HepG2 (cell line): ENCODE results near the gene JMJD7. TPM values are rescaled to one million over a fixed set of nuclear protein-coding genes. Genes with fewer than 3 reads are reported as not detected.

Source experiments
- ATAC-seq: fragments of 200-7000 bp; cut with Tn5 transposase; 3 replicates; pipeline ENCODE4 v1.9.1; 2020; ENCODE audit warnings: mild to moderate bottlenecking, moderate library complexity
- BruUV-seq: library from RNA; stranded (reverse); fragments of 400-500 nt; replicated peaks from 2 replicates; lab custom pipeline; 2021; lab: Mats Ljungman, UMichigan
- CTCF ChIA-PET: fragments of 300-600 bp; formaldehyde crosslinking; extraction: SDS; loops from one replicate; lab custom pipeline; 2021; ENCODE audit warnings: low total read pairs, inconsistent platforms, low intra/inter-chr PET ratio; lab: Yijun Ruan, JAX
- POLR2A ChIA-PET: fragments of 350-600 bp; sonication (Branson Sonifier 250); formaldehyde crosslinking; loops from one replicate; lab custom pipeline; 2020; ENCODE audit warnings: antibody characterized with exemption, inconsistent platforms; lab: Yijun Ruan, JAX
- DNase-seq: peaks from one replicate; pipeline ENCODE4 v3.0.0-alpha.2; 2015; ENCODE audit warnings: low spot score
- FAIRE-seq: peaks from 3 replicates; lab custom pipeline; 2011; peaks lifted over from hg19 to GRCh38; lab: Jason Lieb, UNC
- H2AFZ ChIP-seq: one replicate; pipeline ENCODE4 v1.6.1; 2011; ENCODE audit warnings: low read length, inconsistent platforms
- H3K27ac ChIP-seq: fragments of 300-600 bp; 3 replicates; pipeline ENCODE4 v1.8.0; 2011; ENCODE audit warnings: mixed run types, mild to moderate bottlenecking, mixed read lengths, low read length, inconsistent platforms; ENCODE audit not compliant: insufficient read depth; ENCODE audit errors: extremely low read length
- H3K27me3 ChIP-seq, 2 experiments: fragments of 200-600 bp in 1 of 2; 2 replicates in 1 of 2; 3 replicates in 1 of 2; pipeline versions ENCODE4 v1.6.0 to v1.8.0; 2011; ENCODE audit warnings: low read length in 2 of 2, mild to moderate bottlenecking in 2 of 2, moderate library complexity in 2 of 2, inconsistent platforms in 1 of 2; ENCODE audit not compliant: insufficient read depth in 2 of 2, control insufficient read depth in 1 of 2
- H3K36me3 ChIP-seq, 2 experiments: fragments of 200-600 bp in 1 of 2; replicated peaks in 1 of 2; 2 replicates in 1 of 2; 3 replicates in 1 of 2; pipeline versions ENCODE4 v1.5.1 to v1.8.0; 2011; ENCODE audit warnings: low read length in 2 of 2, inconsistent platforms in 1 of 2; ENCODE audit not compliant: insufficient read depth in 2 of 2, control insufficient read depth in 1 of 2
- H3K4me1 ChIP-seq: 2 replicates; pipeline ENCODE4 v1.5.1; 2012; ENCODE audit warnings: low read length, inconsistent platforms; ENCODE audit not compliant: insufficient read depth
- H3K4me2 ChIP-seq: 2 replicates; pipeline ENCODE4 v1.6.0; 2011; ENCODE audit warnings: low read depth, low read length, inconsistent platforms
- H3K4me3 ChIP-seq, 3 experiments: fragments of 200-600 bp in 1 of 3; sonication (generic), shearing (Covaris generic) in 1 of 3; replicated peaks in 1 of 3; 2 replicates each; pipeline ENCODE4 v1.5.1; 2011 to 2016; ENCODE audit warnings: low read length in 3 of 3, inconsistent platforms in 2 of 3, low read depth in 2 of 3, mild to moderate bottlenecking in 2 of 3, control low read depth in 1 of 3, mixed read lengths in 1 of 3; ENCODE audit not compliant: insufficient read depth in 1 of 3
- H3K79me2 ChIP-seq: one replicate; pipeline ENCODE4 v1.6.1; 2011; ENCODE audit warnings: low read length, inconsistent platforms; ENCODE audit not compliant: insufficient read depth
- H3K9ac ChIP-seq: 2 replicates; pipeline ENCODE4 v1.6.0; 2011; ENCODE audit warnings: mild to moderate bottlenecking, low read depth, low read length, inconsistent platforms; ENCODE audit not compliant: insufficient read depth
- H3K9me3 ChIP-seq: 2 replicates; pipeline ENCODE4 v1.5.1; 2012; ENCODE audit warnings: mild to moderate bottlenecking, low read length
- H4K20me1 ChIP-seq: 2 replicates; pipeline ENCODE4 v1.6.0; 2011; ENCODE audit warnings: inconsistent platforms, mild to moderate bottlenecking, low read length, moderate library complexity; ENCODE audit not compliant: insufficient read depth
- CC2D1A ChIP-seq: sonication (generic); formaldehyde crosslinking; IDR thresholded peaks from 2 replicates; pipeline ENCODE4 v1.8.1; 2023; ENCODE audit warnings: mild to moderate bottlenecking, missing genetic modification reagents
- NFYB ChIP-seq: sonication (generic); formaldehyde crosslinking; IDR thresholded peaks from 2 replicates; pipeline ENCODE4 v1.4.0; 2020; ENCODE audit warnings: missing genetic modification reagents
- NKX3-1 ChIP-seq: sonication (generic); formaldehyde crosslinking; IDR thresholded peaks from 2 replicates; pipeline ENCODE4 v1.5.0; 2020; ENCODE audit warnings: missing genetic modification reagents
- ZNF354B ChIP-seq: sonication (generic); formaldehyde crosslinking; IDR thresholded peaks from 2 replicates; pipeline ENCODE4 v1.8.0; 2022; ENCODE audit warnings: mild to moderate bottlenecking, missing genetic modification reagents
- WGBS: methylation state at CpG from one replicate; pipeline ENCODE4 v1.1.6; 2017; ENCODE audit warnings: low lambda C conversion rate; 5-methylcytosine and 5-hydroxymethylcytosine counted together
- in situ Hi-C: cut with HindIII; loops from 2 replicates; pipeline ENCODE4 v1.10.0; 2017; ENCODE audit warnings: low pct_unique_long_range_greater_than_20kb; ENCODE audit not compliant: extremely low pct_ligation_motif_present
- intact Hi-C: fragments of 100-400 bp; cut with micrococcal nuclease; formaldehyde crosslinking; loops from one replicate; pipeline ENCODE4 v1.10.0; 2022; ENCODE audit not compliant: unreplicated experiment
- polyA plus RNA-seq, 8 experiments: library from polyadenylated mRNA; depleted of rRNA in 3 of 8; stranded (reverse) in 7 of 8; unstranded in 1 of 8; fragments of >200 nt; fragmentation: Illumina TruSeq in 4 of 8; extraction: Trizol in 4 of 8; gene quantifications; 2 replicates each; pipeline versions ENCODE4 v1.2.1 to v1.2.3, GENCODE V29; 2011 to 2016; ENCODE audit warnings: low read depth in 4 of 8, missing spikeins in 1 of 8, mixed read lengths in 1 of 8; ENCODE audit not compliant: insufficient read depth in 1 of 8
- total RNA-seq, 5 experiments: library from RNA; depleted of rRNA; stranded (reverse); fragments of >200 nt; fragmentation: Illumina TruSeq; extraction: Trizol; gene quantifications; 2 replicates each; pipeline ENCODE4 v1.2.3, GENCODE V29; 2016; ENCODE audit warnings: low read depth in 1 of 5
- TF ChIP-seq, protein P1 (sequence below): sonication (generic); formaldehyde crosslinking; IDR thresholded peaks from 2 replicates; pipeline ENCODE4 v1.4.0; 2020; ENCODE audit warnings: missing genetic modification reagents

Gene JMJD7
- total and polyA plus RNA-seq, 2 of the 13 experiments (the other 11 are each of a cell fraction or from before 2014, with no cell fraction given), result 6.4 to 7.1 TPM

DNA sequence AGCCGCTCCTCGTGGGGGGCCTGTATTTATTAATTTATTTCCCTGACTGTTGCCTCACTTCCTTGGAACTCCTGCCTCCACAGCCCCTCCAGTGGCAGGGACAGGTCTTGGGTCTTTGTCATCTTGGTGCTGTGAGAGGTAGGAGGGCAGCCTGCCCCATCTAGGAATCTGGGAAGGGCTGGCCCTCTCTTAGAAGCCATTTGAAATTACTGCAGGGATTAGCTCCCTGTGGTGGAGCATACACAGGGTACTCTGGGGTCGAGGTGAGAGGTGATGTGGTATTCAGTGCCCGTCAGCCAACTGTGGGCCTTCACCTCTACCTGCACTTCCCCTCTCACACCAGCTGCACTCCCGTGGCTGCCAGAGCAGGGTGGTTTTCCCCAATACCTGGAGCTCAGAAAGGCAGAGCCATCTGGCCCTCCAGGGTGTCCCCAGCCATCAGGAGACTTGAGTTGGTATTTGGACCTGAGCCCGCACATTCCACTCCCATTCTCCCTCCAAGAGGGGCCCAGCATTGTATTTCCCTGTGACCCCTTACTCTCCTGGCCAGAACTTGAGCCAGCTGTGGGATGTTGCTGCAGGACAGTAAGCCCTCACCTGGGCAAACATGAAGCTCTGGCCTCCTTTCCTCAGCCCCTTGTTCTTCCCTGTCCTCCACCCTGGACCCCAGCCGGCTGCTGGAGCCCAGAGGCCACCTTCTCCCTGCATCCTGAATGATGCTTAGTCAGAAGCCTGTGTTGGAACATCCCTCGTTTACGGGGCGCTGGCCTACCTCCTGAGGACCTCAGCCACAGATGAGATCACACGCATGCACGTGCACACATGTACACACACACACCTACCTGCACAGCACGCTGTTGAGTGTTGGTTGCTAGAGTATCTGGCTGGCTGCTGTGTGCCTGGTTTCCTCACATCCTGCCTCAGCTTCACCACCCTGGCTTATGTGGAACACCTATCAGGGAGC lies 2.0 kb upstream of the JMJD7 start:
- FAIRE-seq, result no peak
- Histone ChIP-seq H3K36me3 (peaks cover 0 to 2% of the 10 kb centered on the region in 2 experiments; a peak in 4 of 5 replicates), H2AFZ (no peak overlapping the region), H3K79me2 (no peaks in the 10 kb centered on the region), H3K9ac (no peak overlapping the region), H3K4me1 (peaks cover 18% of the 10 kb centered on the region), H3K9me3 (no peaks in the 10 kb centered on the region), H3K27ac (no peak overlapping the region), H3K4me3 (no peak overlapping the region), H3K27me3 (no peaks in the 10 kb centered on the region; a peak in 1 of 5 replicates), H3K4me2 (no peak overlapping the region), H4K20me1 (no peaks in the 10 kb centered on the region)
- intact Hi-C loops (no loop called here), in situ Hi-C loops (no loop called here)
- POLR2A ChIA-PET, result no interaction called here
- TF ChIP-seq CC2D1A, result no peak
- no peak for TF ChIP-seq ZNF354B
- TF ChIP-seq NKX3-1 (CRISPR knock-in tag), result no peak
- no peak for TF ChIP-seq NFYB (CRISPR knock-in tag)
- TF ChIP-seq, protein P1, sequence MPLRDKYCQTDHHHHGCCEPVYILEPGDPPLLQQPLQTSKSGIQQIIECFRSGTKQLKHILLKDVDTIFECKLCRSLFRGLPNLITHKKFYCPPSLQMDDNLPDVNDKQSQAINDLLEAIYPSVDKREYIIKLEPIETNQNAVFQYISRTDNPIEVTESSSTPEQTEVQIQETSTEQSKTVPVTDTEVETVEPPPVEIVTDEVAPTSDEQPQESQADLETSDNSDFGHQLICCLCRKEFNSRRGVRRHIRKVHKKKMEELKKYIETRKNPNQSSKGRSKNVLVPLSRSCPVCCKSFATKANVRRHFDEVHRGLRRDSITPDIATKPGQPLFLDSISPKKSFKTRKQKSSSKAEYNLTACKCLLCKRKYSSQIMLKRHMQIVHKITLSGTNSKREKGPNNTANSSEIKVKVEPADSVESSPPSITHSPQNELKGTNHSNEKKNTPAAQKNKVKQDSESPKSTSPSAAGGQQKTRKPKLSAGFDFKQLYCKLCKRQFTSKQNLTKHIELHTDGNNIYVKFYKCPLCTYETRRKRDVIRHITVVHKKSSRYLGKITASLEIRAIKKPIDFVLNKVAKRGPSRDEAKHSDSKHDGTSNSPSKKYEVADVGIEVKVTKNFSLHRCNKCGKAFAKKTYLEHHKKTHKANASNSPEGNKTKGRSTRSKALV (CRISPR knock-in tag), result no peak
- no peak for ATAC-seq
- no peak for DNase-seq
- CTCF ChIA-PET, result no interaction called here
- 79% methylated on average over 11 of the region's 13 CpGs for WGBS
- BruUV-seq, result no TSS peak
